ENCODE measurements around the gene ZNF362.
"Not testable (repeated sequence)": the region's sequence is repeated elsewhere in the genome, so short reads cannot be mapped to it uniquely, and the experiment has no call there.

The ZNF362 gene

DNA sequence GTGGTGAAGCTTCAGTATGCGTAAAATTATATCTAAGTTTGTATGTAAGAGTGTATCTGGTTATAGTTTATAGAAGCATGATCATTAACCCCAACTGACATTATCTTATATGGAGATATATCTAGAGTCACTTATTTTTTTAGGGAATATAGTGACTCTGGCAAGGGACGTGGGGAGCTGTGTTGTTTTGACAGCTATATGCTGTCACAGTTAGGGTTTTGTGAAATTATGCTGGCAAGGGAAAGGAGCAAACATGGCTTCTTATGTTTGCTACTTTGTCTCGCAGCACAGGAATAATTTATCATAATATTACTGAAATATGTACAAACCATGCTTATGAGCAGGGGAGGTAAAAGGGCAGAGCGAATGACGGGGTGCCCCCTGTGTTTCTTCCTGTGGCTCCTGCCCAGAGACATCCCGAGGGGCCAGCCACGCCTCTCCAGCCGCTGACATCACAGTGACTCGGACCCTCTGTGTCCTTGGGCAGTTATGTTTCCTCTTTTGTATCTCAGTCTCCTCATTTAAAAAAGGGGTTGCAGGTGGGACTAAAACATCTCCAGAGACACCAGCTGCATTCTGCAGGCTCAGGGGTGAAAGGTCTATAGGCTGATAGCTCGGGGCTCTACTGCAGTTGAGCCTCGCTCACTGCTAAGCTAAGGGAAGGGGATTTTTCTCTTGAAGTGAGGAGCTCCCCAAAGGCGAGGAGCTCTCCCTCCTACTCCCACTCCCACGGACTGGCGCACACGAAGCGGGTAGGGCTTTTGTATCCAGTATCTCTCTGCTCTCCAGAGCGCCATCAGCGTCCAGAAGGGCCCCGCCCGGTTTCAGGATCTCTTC, 49.7 kb downstream of the ZNF362 start:
- no peak for DNase-seq (ENCODE audit: low read depth)
- TF ChIP-seq, protein P1, sequence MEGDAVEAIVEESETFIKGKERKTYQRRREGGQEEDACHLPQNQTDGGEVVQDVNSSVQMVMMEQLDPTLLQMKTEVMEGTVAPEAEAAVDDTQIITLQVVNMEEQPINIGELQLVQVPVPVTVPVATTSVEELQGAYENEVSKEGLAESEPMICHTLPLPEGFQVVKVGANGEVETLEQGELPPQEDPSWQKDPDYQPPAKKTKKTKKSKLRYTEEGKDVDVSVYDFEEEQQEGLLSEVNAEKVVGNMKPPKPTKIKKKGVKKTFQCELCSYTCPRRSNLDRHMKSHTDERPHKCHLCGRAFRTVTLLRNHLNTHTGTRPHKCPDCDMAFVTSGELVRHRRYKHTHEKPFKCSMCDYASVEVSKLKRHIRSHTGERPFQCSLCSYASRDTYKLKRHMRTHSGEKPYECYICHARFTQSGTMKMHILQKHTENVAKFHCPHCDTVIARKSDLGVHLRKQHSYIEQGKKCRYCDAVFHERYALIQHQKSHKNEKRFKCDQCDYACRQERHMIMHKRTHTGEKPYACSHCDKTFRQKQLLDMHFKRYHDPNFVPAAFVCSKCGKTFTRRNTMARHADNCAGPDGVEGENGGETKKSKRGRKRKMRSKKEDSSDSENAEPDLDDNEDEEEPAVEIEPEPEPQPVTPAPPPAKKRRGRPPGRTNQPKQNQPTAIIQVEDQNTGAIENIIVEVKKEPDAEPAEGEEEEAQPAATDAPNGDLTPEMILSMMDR (conservative IDR thresholded peaks at IDR 0.05; ENCODE audit: low read depth, low read length), result no peak
- H3K4me3 ChIP-seq (ENCODE audit: low read length), result no peak overlapping the region

DNA sequence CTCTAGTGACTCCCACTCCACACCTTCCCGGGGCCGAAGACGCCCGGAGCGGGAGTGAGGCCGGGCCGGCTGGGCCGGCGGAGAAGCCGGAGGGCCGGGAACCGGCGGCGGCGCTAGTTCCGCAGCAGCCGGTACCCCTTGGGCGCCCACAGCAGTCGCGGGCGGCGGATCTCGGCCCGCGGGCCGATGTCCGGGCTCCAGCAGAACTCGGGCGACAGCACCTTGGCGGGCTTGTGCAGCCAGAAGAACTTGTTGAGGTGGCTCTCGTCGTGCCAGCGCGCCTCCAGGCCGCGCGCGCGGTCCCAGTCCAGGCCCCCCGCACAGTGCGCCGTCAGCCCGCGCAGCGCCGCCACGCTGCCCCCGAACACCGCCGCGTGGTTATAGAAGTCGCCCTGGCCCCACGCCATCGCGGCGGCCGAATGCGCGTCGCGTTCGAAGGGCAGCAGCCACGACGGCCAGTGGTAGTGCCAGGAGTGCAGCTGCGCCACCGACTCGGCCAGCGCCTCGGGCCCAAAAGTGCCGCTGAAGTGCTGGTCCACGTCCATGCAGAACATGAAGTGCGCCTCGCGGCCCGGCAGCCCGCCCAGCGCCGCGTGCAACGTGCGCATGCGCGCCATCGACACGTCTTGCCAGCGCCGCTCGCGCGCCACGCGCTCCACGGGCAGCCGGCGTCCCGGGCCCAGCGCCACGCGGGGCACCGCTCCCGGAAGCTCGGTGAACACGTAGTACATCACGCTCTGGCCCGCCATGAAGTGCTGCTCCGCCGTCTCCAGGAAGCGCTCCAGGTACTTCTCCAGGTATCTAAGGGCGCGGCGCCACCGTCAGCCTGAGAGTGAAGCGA, 50.6 kb downstream of the ZNF362 start:
- TF ChIP-seq, protein P1 (conservative IDR thresholded peaks at IDR 0.05; ENCODE audit: low read depth, low read length), result no peak
- no peak for DNase-seq (ENCODE audit: low read depth)
- no peak overlapping the region for H3K4me3 ChIP-seq (ENCODE audit: low read length)

DNA sequence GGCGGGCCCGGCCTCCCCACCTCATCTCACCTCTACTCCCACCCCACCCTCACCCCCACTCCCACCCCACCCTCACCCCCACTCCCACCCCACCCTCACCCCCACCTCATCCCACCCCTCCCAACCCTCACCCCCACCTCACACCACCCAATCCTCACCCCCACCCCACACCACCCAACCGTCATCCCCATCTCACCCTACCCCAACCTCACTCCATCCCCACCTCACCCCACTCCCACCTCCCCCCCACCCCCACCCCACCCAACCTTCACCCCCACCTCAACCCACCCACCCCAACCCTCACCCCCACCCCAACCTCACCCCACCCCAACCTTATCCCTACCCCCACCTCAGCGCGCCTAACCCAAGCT, 51.2 kb downstream of the ZNF362 start:
- TF ChIP-seq, protein P1 (conservative IDR thresholded peaks at IDR 0.05; ENCODE audit: low read depth, low read length), result no peak
- no peak overlapping the region for H3K4me3 ChIP-seq (ENCODE audit: low read length)
- no peak for DNase-seq (ENCODE audit: low read depth)

DNA sequence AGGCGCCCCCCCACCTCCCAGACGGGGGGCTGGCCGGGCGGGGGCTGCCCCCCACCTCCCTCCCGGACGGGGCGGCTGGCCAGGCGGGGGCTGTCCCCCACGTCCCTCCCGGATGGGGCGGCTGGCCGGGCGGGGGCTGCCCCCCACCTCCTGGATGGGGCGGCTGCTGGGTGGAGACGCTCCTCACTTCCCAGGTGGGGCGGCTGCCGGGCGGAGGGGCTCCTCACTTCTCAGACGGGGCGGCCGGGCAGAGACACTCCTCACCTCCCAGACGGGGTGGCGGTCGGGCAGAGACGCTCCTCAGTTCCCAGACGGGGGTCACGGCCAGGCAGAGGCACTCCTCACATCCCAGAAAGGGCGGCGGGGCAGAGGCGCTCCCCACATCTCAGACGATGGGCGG, 53.1 kb downstream of the ZNF362 start:
- not testable (repeated sequence) for DNase-seq (ENCODE audit: low read depth); H3K4me3 ChIP-seq (ENCODE audit: low read length)

DNA sequence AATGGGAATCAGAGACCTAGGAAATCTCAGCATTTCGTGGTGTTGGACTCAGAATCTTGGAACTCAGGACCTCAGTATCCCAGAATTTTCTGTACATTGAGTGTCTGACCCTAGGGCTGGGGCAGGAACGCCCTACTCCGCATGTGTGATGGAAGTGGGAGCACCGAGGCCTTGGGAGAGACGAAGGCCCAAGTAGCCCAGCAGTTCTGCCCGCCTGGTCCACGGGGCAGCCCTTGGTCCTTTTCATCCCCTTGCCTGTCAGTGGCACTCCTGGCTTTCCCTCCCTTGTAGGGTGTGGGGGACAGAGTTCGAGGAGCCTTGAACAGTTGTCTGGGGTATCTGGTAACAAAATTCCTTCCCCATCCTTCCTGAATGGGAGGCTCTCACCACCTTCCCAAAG, 54.4 kb downstream of the ZNF362 start:
- H3K4me3 ChIP-seq (ENCODE audit: low read length), result no peak overlapping the region
- no peak for DNase-seq (ENCODE audit: low read depth)
- TF ChIP-seq, protein P1 (conservative IDR thresholded peaks at IDR 0.05; ENCODE audit: low read depth, low read length), result no peak

DNA sequence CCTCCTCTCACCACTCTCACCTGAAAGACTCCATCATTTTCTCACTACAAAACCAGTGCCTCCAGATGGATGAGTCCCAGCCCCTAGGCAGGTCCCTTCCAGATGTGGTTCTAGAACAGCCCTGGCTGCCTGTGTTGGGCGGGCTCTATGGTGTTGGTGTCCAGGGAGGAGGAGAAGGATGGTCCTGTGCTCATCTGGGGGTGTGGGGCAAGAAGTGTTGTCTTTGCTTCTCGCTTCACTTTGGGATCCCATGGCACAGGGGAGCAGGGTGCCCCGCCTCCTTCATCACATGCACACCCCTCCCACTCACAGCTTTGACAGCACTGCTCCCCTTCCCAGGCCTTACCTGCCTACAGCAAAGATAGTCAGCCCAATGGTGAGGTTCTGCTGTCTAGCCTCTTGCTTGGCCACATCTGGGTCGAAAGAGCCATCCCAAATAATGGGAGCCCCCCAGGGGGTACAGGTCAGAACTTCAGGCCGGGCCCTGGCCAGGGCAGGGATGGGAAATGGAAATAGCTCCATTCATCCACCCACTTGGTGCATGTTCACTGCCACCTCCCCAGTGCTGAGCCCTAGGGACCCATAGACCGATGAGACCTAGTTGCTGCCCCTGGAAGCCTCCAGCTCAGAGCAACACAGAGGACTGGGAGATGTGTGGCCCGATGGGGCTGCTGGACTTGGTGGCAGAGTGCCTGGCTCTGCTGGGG, 55.6 kb downstream of the ZNF362 start:
- TF ChIP-seq, protein P1 (conservative IDR thresholded peaks at IDR 0.05; ENCODE audit: low read depth, low read length), result no peak
- no peak for DNase-seq (ENCODE audit: low read depth)
- no peak overlapping the region for H3K4me3 ChIP-seq (ENCODE audit: low read length)

DNA sequence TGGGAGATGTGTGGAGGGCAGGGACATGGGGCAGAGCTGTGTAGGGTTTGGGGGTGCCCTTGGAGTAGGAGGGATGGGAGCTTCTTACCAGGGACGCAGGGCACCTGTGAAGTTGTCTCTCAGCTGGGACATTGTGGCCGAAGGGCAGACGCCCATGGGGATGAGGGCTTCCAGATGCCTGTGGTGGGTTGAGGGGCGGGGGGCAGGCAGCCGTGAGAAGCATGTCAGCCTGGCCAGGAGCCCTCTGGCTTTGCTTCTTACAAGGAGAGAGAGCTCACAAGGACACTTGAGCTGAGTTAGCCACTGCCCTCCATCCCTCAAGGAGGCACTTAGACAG, 56.1 kb downstream of the ZNF362 start:
- TF ChIP-seq, protein P1 (conservative IDR thresholded peaks at IDR 0.05; ENCODE audit: low read depth, low read length), result no peak

More for the DNA sequence above, 56.1 kb downstream of the ZNF362 start:
- no peak overlapping the region for H3K4me3 ChIP-seq (ENCODE audit: low read length)
- DNase-seq (ENCODE audit: low read depth), result no peak
